ENCODE measurements around the gene LMBRD1.

Gene LMBRD1

GRCh38 chr6:69627625-69628024, 169.2 kb downstream of the LMBRD1 start:
- no peak for DNase-seq

DNA sequence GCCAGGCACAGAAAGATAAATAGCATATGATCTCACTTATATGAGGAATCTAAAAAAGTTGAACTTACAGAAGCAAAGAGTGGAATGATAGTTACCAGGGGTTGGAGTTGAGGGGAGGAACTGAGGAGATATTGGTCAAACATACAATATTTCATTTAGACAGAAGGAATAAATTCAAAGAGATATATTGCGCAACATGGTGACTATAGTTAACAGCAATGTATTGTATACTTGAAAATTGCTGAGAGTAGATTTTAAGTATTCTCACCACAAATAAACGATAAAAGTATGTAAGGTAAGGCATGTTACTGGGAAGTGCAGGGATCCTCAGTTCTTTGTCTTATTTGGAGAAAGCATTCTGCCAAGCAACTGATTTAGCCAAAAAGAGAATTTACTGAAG, 171.9 kb downstream of the LMBRD1 start:
- no peak for DNase-seq

All from DMS 273 treated with DMSO at 0.1 percent for 48 hours (cell line).